HG03025 (cell line): ENCODE measurements around the gene C1D.
"Not testable (repeated sequence)": the region's sequence is repeated elsewhere in the genome, so short reads cannot be mapped to it uniquely, and the experiment has no call there.

ENCODE experiments used
- ATAC-seq: cut with Tn5 transposase; IDR thresholded peaks from one replicate; pipeline ENCODE4 v1.9.1; 2021; ENCODE audit warnings: mild to moderate bottlenecking, moderate library complexity; ENCODE audit not compliant: unreplicated experiment, low FRiP score

C1D gene

GRCh38 chr2:68018727-68019126 is 44.1 kb downstream of the C1D start:
- ATAC-seq: no peak

GRCh38 chr2:68009526-68009925 is 53.3 kb downstream of the C1D start:
- no peak for ATAC-seq

- ATAC-seq: no peak
These were observed 62.5 kb downstream of the C1D start for GRCh38 chr2:68000170-68000825.

- no peak for ATAC-seq
These were observed 63.5 kb downstream of the C1D start for GRCh38 chr2:67999332-67999731.

GRCh38 chr2:67997903-67998302 is 64.9 kb downstream of the C1D start:
- ATAC-seq: no peak

- no peak for ATAC-seq
These were observed 65.3 kb downstream of the C1D start for GRCh38 chr2:67997528-67997900.

- ATAC-seq: no peak
These were observed 65.9 kb downstream of the C1D start for GRCh38 chr2:67996772-67997527.

GRCh38 chr2:67994716-67995115 is 68.1 kb downstream of the C1D start:
- no peak for ATAC-seq

- not testable (repeated sequence) for ATAC-seq
These were observed 68.7 kb downstream of the C1D start for GRCh38 chr2:67994069-67994468.

GRCh38 chr2:67993329-67993728 is 69.5 kb downstream of the C1D start:
- ATAC-seq: no peak

- ATAC-seq: no peak
These were observed 71.3 kb downstream of the C1D start for GRCh38 chr2:67991456-67991855.
